Muscle layer of duodenum (tissue), 2 donors: ENCODE measurements around the gene DPY30.

Experiments used
- H3K27ac ChIP-seq: one replicate; pipeline ENCODE4 v1.7.0; 2013; ENCODE audit warnings: mild to moderate bottlenecking, low read length
- H3K27me3 ChIP-seq: one replicate; pipeline ENCODE4 v1.7.0; 2013; ENCODE audit warnings: low read depth, mild to moderate bottlenecking, control low read depth, low read length
- H3K36me3 ChIP-seq, 2 donors: one replicate each; pipeline ENCODE4 v1.7.0; 2013; ENCODE audit warnings: low read length in 2 of 2, control low read depth in 1 of 2, mild to moderate bottlenecking in 1 of 2; ENCODE audit not compliant: insufficient read depth in 2 of 2, control insufficient read depth in 1 of 2
- H3K4me1 ChIP-seq, 2 donors: one replicate each; pipeline ENCODE4 v1.7.0; 2013; ENCODE audit warnings: low read length in 2 of 2, mild to moderate bottlenecking in 2 of 2, control low read depth in 1 of 2, moderate library complexity in 1 of 2; ENCODE audit not compliant: insufficient read depth in 2 of 2, control insufficient read depth in 1 of 2
- H3K4me3 ChIP-seq, 2 donors: one replicate each; pipeline ENCODE4 v1.7.0; 2013; ENCODE audit warnings: low read length in 2 of 2, low read depth in 1 of 2, mild to moderate bottlenecking in 1 of 2
- H3K9me3 ChIP-seq, 2 donors: one replicate each; pipeline ENCODE4 v1.7.0; 2013; ENCODE audit warnings: low read length in 2 of 2, control low read depth in 1 of 2, mild to moderate bottlenecking in 1 of 2; ENCODE audit not compliant: control insufficient read depth in 1 of 2
- donor health status: healthy.

The DPY30 gene

DNA sequence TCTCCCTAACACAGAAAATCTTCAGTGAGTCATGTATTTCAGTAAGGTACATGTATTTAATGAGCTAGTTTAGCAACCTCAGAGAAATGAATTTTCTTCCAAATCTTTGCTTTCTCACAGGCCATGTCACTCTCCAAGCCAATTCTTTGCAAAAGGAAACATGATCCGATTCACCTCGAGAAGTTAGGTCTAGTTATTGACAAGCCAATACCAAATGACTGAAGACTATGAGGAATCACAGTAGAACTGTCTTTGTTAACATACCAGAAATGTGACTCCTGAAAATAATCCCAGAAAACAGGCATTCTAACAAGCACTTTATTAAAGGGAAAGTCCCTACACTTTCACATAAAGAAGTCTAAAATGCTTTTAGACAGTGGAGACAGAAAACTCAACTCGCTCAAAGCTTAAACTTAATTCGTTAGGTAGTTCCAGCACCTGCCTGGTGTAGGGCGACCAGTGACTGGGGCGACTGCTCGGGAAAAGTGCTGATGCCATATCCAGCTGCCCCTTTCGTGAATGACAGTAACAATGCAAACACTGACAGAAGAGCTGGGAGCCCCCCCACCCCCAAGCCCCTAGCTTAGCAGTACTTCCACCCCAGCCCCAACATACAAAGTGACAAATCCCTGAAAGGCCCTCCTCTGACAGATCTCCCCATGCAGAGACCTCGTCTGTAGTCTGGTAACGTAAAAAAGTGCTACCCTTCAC is 30.6 kb downstream of the DPY30 start:
- Histone ChIP-seq H3K4me3 (peak overlapping the region; percentile 67 to 90), H3K9me3 (no peaks in the 10 kb centered on the region)

DNA sequence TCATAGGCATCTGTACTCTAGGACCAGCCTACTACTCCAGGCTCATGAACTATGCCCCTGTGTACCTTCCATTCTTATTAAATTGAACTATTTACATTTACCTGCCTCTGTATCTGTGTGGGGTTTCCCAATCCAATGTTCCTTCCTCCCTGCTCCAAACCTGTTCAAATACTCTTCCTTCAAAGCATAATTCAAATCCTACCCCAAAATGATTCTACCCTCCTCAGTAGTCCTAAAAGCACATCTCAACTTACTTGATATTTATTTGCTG is 32.5 kb downstream of the DPY30 start:
- Histone ChIP-seq H3K27ac (no peak overlapping the region), H3K36me3 (no peaks in the 10 kb centered on the region), H3K27me3 (no peaks in the 10 kb centered on the region), H3K9me3 (no peaks in the 10 kb centered on the region), H3K4me1 (peaks cover 14 to 22% of the 10 kb centered on the region in 2 donors), H3K4me3 (no peak overlapping the region)

More for the DNA sequence above, 30.6 kb downstream of the DPY30 start:
- H3K4me1 ChIP-seq, result peaks cover 14 to 22% of the 10 kb centered on the region in 2 donors
- H3K27me3 ChIP-seq, result no peaks in the 10 kb centered on the region
- H3K36me3 ChIP-seq, result peaks cover 0 to 3% of the 10 kb centered on the region in 2 donors
- H3K27ac ChIP-seq, result peak overlapping the region; percentile 49

DNA sequence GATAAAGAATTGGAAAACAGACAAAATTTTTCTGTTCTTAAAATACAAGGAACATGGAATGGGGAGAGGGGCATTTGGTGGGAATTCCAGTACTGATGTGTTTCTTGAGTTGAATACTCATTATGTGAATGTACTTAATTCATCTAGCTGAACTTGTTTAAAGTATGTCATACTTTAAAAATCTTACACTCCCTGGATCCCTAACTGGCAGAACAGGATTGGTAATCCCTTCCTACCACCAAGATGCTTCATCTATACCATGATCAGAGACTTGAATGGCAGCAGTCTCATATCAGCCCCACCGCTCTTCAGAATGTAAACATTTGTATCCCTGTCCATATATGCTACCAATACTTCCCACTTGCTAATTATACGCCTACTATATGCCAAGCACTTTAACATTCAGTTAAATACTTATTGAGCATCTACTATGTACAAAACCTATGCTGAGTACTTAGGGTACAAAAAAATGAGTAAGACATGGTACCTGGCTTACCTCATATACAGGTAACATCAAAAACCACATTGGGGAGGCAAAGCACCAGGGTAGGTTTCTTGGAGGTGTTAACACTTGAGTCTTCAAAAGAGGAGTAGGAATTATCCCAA is 34.1 kb downstream of the DPY30 start:
- Histone ChIP-seq H3K4me3 (no peak overlapping the region), H3K4me1 (peaks cover 8 to 17% of the 10 kb centered on the region in 2 donors), H3K27ac (no peak overlapping the region), H3K9me3 (no peaks in the 10 kb centered on the region), H3K27me3 (no peaks in the 10 kb centered on the region), H3K36me3 (no peaks in the 10 kb centered on the region)

DNA sequence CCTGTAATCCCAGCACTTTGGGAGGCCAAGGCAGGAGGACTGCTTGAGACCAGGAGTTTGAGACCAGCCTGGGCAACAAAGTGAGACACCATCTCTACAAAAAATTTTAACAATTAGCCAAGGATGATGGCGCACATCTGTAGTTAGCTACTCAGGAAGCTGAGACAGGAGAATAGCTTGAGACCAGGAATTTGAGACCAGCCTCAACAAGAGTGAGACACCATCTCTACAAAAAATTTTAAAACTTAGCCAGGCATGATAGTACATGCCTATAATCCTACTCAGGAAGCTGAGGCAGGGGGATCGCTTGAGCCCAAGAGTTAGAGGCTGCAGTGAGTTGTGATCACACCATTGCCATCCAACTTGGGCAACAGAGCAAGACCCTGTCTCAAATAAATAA is 35.8 kb downstream of the DPY30 start:
- H3K4me1 ChIP-seq, result peaks cover 7 to 13% of the 10 kb centered on the region in 2 donors
- H3K9me3 ChIP-seq, result no peaks in the 10 kb centered on the region
- H3K4me3 ChIP-seq, result no peak overlapping the region
- no peak overlapping the region for H3K27ac ChIP-seq
- H3K27me3 ChIP-seq, result no peaks in the 10 kb centered on the region
- no peaks in the 10 kb centered on the region for H3K36me3 ChIP-seq

GRCh38 chr2:32002406-32002805 is 37.2 kb downstream of the DPY30 start:
- Histone ChIP-seq H3K27ac (no peak overlapping the region), H3K36me3 (no peaks in the 10 kb centered on the region), H3K4me3 (no peak overlapping the region), H3K27me3 (no peaks in the 10 kb centered on the region), H3K4me1 (peaks cover 0 to under 1% of the 10 kb centered on the region in 2 donors), H3K9me3 (no peaks in the 10 kb centered on the region)

DNA sequence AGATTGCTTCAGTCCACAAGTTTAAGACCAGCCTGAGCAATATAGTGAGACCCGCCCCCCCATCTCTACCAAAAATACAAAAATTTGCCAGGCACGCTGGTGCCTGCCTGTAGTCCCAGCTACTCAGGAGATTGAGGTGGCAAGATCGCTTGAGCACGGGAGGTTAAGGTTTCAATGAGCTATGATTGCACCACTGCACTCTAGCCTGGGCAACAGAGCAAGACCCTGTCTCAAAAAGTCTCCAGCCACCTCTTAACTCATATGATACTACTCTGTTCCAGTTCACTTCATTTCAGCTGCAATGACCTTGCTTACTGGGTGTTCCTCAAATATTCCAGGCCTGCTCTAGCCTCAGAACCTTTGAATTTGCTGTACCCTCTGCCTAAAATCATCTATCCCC is 40.2 kb downstream of the DPY30 start:
- no peaks in the 10 kb centered on the region for H3K36me3 ChIP-seq
- no peaks in the 10 kb centered on the region for H3K27me3 ChIP-seq
- no peaks in the 10 kb centered on the region for H3K4me1 ChIP-seq
- no peak overlapping the region for H3K27ac ChIP-seq
- H3K4me3 ChIP-seq, result no peak overlapping the region
- H3K9me3 ChIP-seq, result no peaks in the 10 kb centered on the region

GRCh38 chr2:31998731-31999383 is 40.7 kb downstream of the DPY30 start:
- Histone ChIP-seq H3K36me3 (no peaks in the 10 kb centered on the region), H3K9me3 (no peaks in the 10 kb centered on the region), H3K4me1 (no peaks in the 10 kb centered on the region), H3K4me3 (no peak overlapping the region), H3K27ac (no peak overlapping the region), H3K27me3 (no peaks in the 10 kb centered on the region)

- H3K9me3 ChIP-seq, result no peaks in the 10 kb centered on the region
- H3K4me3 ChIP-seq, result no peak overlapping the region
- no peaks in the 10 kb centered on the region for H3K27me3 ChIP-seq
- no peak overlapping the region for H3K27ac ChIP-seq
- no peaks in the 10 kb centered on the region for H3K36me3 ChIP-seq
- H3K4me1 ChIP-seq, result no peaks in the 10 kb centered on the region
Measured at GRCh38 chr2:31997653-31998052, 42.0 kb downstream of the DPY30 start.

DNA sequence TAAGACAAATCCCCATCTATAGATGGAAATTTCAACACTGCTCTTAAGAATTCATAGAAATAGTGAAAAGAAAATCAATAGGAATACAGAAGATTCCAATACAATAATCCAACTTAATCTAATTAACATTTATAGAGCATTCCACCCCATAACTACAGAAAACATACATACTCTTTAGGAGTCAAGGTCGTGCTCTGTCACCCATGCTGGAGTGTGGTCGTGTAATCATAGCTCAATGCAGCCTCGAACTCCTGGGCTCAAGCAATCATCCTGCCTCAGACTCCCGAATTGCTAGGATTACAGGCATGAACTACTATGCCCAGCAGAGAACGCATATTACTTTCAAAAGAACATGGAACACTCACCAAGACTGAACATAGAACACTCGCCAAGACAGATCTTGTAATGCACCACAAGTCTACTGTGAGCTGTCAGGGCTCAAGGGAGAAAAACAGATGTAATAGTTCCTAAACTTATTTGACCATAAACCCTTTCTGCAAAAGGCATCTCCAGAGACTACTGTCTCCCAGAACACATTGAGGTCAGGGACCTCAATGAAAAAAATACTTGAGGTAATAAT is 42.9 kb downstream of the DPY30 start:
- Histone ChIP-seq H3K36me3 (no peaks in the 10 kb centered on the region), H3K4me3 (no peak overlapping the region), H3K9me3 (no peaks in the 10 kb centered on the region), H3K4me1 (no peaks in the 10 kb centered on the region), H3K27ac (no peak overlapping the region), H3K27me3 (no peaks in the 10 kb centered on the region)

DNA sequence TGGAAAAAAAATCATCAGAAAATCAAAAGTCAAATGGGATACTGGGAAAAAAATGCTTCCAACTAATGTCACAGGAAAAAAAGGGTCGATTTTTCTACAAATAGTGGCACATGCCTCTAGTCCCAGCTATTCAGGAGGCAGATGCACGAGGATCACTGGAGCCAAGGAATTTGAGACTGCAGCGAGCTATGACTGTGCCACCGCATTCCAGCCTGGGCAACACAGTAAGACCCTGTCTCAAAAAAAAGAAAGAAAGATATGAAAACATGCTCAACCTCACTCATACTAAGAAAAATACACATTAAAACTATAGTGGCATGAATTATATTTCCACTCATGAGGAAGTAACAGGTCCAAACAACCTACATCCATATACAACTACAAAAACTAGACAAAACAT is 46.7 kb downstream of the DPY30 start:
- Histone ChIP-seq H3K4me1 (no peaks in the 10 kb centered on the region), H3K9me3 (no peaks in the 10 kb centered on the region), H3K4me3 (no peak overlapping the region), H3K27me3 (no peaks in the 10 kb centered on the region), H3K36me3 (no peaks in the 10 kb centered on the region), H3K27ac (no peak overlapping the region)

GRCh38 chr2:31992025-31992579 is 47.5 kb downstream of the DPY30 start:
- Histone ChIP-seq H3K36me3 (no peaks in the 10 kb centered on the region), H3K4me3 (no peak overlapping the region), H3K27me3 (no peaks in the 10 kb centered on the region), H3K9me3 (no peaks in the 10 kb centered on the region), H3K27ac (no peak overlapping the region), H3K4me1 (peaks cover 3 to 4% of the 10 kb centered on the region in 2 donors)
